ENCODE results near the gene SLC39A11.

- TF ChIP-seq EZH2phosphoT487 (IDR thresholded peaks at IDR 0.05) (no peak), EZH2 (IDR thresholded peaks at IDR 0.05) (no peak), CTCF (IDR thresholded peaks at IDR 0.05) (no peak)
Measured at GRCh38 chr17:72974605-72975232, 117.8 kb downstream of the SLC39A11 start.
